HG03442 (cell line): Measurements from ENCODE around the gene RAI14.

Source experiments
- ATAC-seq: cut with Tn5 transposase; IDR thresholded peaks from one replicate; pipeline ENCODE4 v1.9.1; 2021; ENCODE audit warnings: mild to moderate bottlenecking, moderate library complexity; ENCODE audit not compliant: unreplicated experiment

Gene RAI14

DNA sequence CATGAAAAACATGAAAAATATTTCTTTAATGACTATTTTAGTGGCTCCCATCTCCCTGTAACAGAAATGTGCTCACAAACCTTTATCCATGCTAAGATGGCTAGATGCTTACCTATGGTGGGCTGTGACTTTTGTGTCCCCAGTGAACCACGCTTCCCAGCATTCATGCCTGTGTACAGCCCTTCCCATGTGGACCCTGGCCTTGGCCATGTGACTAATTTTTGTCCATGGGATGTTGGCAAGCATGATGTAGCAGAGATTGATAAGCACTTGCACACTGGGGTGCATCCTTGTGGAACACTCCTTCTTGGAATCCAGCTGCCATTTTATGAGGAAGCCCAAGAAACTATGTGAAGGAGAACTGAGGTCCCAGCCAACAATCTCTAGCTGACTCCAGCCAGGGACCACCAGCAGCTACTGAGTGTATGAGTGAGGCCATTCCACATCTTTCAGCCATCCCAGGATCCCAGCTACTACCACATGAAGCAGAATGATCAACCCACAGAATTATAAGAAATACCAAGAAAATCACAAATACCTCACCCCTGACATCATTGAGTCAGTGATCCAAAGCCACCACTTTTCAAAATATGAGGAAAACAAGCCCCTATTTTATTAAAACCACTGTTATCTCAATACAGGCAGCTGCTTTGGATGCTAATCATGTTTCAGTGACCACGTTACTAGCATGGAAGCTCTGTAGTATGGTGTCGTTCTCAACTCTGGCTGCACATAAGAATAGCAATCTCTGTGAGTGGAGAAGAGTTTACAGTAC, 16.1 kb upstream of the RAI14 start:
- no peak for ATAC-seq

DNA sequence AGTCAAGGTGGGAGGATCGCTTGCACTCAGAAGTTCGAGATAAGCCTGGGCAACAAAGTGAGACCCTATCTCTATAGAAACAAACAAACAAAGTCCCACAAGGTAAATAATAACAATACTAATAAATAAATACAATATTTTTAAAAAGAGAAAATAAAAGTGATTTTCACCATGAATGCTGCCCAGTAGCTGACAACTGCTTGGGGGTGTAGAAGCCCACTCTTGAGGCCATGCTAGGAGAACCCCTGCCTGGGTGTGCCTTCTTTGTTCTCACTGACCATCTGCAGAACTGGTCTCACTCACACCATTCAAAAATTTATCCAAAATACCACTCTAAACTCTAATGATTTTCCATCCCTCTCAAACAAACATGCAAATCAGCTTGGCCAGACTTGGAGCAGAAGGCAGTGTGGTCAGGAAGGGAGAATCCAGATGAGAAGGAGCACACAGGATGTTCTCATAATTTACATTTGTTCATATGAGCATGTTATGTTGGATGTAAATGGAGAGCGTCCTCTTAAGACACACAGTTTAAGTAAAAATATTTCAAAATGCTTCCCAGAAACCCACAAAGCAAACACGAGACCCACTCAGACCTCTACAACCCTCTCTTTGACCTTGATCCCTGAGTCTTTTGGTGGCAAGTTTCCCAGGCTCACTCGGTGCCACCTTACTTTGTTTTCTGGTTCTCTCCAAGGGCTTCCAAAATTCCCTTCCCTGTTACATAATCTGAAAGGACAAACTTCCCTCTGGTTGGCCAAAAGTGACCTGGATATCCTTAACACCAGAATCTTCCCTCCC, 7.9 kb upstream of the RAI14 start:
- ATAC-seq: no peak

DNA sequence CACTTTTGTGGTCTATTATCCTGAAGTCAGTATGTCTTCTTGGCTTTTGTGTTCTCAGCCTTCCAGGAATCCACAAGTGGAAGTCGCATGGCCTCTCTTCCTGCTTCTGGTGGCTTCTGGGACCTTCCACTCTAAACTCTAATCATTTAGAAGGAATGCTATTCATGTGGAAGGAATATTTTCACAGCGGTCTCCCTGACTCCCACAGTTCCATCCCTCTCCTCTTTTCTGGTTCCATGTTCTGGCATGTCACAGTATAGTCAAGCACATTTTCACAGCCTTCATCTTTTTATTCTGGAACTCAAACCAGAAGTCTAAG, 7.3 kb upstream of the RAI14 start:
- no peak for ATAC-seq

DNA sequence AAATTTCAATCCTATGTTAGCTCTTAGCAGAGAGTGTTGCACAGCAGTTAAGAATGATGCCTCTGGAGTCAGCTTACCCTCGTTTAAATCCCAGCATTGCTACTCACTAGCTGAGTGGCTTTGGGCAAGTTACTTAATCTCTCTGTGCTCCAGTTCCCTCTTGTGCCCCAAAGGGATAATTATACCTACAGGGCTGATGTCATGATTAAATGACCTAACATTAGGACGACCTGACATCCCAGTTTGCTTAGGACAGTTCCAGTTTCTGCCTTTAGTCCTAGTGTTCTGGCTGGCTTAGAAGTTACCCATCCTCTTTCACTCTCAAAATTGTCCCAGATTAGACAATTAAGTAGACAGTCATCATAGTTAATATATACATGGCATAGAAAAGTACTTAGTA, 4.3 kb upstream of the RAI14 start:
- no peak for ATAC-seq

DNA sequence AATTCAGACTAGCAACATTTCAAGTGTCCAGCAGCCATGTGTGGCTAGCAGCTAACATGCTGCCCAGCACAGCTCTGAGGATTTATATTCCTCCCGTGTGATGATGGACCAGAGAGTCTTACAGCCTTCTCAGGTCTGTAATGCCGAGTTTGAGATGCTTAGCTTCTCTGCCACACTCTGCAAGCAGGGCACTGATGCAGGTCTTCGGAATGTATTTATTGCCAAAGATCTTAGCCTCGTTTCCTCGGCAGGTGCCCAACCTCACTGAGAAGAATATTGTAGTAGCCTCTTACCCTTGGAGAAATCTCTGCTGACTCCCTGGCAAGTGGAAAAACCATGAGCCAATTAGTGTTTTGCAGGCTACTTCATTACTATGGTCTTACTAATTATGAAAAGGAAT, 3.7 kb upstream of the RAI14 start:
- no peak for ATAC-seq

DNA sequence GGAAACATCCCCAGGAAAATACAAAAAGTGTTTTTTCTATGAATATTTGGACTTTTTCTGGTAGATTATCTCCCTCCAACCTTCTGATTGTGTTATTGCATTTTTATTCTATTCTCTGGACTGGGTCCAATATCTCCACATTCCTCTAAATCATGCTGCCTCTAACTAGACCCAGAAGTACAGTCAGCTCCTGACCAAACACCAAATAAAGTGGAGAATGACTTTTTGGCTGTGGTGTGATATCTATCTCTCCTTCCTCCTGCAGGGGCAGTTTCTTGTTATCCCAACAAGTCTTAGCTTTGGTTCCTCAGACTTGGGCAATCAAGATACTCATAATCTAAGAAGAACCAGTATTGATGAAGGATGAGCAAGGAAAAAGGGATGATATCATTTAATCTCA, 3.2 kb upstream of the RAI14 start:
- ATAC-seq: no peak

DNA sequence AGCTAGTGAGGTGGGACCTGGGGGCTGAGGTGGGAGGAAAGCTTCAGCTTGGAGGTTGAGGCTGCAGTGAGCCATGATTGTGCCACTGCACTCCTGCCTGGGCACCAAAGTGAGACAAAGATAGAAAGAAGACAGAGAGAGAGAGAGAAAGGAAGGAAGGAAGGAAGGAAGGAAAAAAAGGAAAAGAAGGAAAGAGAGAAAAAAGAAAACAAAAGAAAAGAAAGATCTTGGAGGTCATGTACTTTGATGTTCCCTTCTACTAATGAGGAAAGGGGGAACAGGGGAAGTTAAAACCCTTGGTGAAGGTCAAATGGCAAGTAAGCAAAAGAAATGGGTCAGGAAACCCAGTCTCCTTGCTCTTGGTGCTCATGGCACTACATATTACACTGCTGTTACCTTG, 2.4 kb upstream of the RAI14 start:
- no peak for ATAC-seq

DNA sequence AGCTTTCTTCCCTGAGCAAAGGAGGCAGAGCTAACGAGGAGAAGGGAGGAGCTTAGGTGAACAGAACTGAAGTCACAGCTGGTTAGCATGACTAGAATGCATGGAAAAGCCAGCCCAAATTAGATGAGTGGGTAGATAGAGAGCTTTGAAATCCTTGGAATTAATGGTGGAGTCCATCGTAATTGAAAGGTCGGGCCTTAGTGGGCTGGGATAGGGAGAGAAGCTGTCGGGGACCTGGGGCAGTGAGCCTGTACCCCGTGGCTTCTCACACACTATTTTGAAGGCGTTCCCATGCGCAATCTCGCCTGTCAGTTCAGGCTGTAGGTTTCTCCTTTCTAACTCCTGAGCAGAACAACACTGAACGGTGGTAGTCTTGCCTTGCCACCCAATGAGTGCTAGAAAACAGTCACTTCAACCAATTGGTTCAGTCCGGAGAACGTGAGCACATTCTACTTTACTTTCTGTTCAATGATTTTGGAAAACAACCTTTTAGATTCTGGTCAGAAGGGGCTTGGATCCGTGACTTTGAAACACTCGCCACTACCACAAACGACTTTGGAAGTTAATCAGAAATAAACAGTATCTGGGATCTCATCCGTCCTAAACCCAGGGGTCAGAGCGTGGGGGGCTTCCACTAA, 655 bp upstream of the RAI14 start:
- peak; percentile 37 for ATAC-seq

DNA sequence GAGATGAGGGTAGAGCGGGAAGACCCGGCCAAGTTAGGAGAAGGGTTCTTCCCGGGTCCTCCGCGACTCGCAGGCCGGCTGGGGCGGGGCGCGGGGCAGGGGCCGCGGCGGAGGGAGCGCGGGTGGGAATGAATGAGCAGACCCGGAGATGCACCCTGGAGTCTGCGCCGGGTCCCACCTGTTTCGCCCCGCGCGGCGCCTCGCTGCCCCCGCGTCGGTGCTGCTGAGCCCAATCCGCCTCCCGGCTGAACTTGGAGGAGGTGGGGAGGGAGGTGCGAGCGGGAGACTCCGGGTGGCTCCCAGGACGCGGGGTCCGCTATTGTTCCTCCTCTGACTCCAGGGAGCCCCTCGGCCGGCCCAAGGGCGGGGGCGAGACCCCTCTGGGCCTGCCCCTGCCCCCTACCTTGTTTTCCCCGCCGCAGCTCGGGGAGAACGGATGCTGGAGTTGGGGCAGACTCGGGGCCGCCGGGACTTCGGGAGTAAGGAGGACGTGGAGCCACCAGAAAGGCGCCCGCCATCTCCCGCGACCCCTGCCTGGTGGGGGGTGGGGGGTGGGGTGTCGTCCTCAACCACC, 659 bp downstream of the RAI14 start:
- no peak for ATAC-seq

DNA sequence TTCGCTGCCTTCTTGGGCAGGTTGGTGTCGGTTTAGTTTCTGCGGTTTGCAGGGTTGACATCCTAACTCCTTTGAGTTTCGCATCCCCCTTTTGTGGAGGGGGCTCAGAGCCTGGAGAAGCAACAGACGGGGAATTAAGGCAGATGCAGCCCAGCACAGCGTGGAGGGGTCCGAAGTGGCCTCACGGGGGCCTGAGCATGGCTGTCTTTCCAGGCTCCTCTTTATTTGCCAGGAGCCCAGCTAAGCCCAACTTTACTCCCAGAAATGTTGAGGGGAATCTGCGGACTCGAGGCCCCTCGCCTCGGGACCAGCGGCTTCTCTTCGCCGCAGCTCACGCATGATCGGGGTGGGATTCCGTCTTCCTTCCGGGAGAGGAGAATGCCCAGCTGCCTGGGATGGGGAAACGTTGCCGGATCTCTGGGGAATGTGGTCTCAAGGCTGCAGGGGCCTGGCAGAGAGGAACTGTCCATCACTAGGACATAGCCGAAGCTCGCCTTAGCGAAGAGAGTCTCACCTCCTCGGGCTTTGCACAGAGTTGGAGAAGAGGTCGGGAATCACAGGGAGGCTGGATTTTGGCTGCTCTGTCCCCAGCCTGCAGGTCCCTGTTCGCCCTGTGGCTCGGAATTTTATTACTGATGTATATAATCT, 1.3 kb downstream of the RAI14 start:
- ATAC-seq: no peak

DNA sequence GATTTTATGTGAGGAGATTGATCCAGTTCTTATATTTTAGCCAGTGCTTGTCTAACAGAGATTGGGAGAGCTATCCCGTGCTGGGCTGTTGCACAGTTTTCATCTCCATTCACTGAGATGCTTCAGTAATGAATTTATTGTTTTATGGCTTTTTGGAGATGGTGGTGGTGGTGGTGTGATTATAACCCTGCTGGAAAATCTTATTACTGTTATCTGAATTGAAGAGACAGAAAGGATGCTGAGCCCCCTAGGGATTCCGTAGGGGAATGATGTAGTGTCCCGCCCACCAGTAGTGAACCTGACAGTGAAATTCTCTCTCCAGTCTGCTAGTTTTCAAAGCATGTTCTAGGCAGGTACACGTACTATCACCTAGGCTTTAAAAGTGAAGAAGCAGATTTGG, 1.9 kb downstream of the RAI14 start:
- no peak for ATAC-seq

DNA sequence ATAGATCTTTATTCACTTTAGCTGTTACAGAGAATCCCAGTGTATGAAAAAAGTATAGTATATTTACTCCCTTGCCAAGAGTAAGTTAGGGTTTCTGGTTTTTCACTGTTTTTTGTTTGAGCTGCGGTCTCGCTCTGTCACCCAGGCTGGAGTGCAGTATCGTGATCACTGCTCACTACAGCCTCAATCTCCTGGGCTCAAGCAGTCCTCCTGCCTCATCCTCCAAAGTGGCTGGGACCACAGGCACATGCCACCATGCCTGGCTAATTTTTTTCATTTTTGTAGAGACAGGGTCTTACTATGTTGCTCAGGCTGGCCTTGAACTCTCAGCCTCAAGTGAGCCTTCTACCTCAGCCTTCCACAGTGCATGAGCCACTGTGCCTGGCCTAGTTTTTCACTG, 3.0 kb downstream of the RAI14 start:
- ATAC-seq: no peak

DNA sequence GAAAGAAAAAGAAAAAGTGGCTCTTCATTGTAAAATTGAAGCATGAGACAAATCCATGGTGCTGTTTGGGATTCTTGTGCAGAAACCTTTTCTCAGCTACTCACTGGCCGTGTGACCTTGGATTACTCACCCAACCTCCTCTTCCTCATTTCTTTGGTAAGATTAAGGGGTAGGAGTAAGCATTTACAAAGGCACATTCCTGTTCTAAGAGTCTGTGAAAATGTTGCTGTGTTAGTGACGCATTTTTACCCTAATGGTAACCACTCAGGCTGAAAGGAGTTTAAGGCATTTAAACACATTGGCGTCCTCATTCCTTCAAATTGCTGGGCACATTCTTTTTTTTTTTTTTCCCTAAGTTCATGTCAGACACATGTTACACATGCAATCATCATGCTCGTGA, 4.3 kb downstream of the RAI14 start:
- ATAC-seq: no peak

DNA sequence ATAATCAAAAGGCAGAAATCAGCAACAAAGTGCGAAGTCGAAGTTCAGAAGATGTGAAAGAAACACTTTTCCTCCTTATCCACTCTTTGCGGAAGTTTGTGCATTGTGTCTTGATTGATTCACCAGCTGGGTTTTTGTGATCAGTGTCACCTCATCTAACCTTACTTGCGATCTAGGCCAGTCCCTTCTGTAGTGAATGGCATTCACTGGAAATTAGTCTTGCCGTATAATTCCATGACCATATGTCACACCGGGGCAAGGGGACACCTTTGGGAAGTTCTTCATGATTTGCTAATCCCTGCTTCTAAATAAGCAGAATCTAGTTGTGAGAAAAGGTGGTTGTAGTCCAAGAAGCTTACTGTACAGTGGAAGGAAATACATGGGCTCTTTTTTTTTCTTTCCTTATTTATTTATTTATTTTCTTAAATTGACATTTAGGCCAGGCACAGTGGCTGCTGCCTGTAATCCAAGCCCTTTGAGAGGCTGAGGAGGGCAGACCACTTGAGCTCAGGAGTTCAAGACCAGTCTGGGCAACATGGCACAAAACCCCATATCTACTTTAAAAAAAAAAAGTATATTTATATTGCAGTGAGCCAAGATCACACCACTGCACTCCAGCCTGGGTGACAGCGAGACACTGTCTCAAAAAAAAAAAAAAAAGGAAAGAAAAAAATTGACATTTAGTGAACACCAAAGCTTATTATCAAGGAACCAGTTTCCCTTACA, 7.8 kb downstream of the RAI14 start:
- ATAC-seq: no peak

DNA sequence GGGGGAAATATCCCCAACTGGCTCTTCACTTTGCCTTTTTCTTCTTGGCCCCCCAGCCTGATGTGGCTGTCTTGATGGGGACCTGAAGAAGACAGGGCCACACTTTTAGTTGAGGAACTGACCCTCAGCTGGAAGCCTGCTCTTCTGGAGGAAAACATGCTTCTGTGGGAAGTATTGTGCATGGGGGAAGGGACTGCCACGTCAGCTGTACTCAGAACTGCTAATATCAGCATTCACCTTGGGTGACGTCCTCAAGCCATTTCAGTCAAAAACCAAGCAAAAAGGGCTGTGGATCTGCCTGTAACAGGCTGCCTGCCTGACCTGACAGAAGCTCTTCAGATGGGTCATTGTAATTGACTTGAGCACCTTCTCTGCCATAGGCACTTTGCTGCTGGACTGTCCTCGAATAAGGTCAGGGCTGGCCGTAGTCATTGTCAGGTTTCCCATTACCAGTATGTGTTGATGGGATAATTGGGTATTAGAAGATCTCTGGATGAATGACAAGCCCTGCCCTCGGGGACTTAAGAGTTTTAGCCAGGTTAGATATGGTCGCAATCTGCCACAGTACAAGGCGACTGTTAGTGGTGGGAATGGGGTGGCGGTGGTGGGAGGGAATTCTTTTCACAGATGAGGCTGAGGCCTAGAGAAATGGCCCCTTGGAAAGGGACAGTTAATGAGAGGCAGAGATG, 10.4 kb downstream of the RAI14 start:
- ATAC-seq: no peak

DNA sequence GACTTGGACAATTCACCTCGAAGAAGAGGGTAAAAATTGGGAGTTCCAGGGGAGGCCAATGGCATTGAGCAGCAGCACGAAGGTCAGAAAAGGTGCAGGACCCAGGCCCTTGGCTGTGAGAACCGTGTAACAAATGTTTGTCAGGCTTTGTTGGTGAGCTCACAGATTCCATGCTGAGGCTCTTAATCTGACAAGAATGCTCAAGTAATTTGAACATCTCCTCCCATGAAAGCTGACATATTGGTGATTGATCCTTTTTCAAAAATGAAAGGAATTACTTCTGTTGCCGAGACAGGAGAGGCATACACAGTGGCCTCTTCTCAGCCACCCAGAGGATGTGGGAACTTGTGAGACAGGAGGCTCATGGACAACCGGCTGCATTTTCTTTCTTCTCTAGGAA, 11.6 kb downstream of the RAI14 start:
- no peak for ATAC-seq

DNA sequence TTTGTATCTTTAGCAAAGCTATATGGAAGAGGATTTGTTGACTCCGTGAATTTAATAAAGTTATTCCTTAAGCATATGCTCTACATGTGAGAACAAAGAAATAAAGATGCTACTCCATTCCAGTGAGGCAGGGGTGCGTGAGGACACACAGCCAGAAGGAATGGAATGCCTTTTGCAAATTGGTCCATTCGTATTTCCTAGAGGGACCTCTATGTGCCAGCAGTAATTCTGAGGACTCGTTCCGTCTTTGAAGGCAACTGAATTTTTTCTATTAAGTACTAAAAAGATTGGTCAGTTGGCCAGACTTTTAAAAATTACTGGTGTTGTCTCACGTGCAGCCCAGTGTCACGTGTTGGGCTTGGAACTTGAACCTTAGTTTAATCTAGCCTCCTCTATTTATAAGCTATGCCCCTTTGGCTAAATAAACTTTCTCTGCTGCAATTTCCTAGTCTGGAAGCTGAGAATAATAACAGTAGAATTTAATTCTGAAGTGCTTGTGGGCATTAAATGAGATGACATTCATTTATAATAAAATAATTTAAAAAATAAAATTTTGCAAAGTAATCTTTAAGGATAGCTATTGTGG, 13.9 kb downstream of the RAI14 start:
- ATAC-seq: no peak

DNA sequence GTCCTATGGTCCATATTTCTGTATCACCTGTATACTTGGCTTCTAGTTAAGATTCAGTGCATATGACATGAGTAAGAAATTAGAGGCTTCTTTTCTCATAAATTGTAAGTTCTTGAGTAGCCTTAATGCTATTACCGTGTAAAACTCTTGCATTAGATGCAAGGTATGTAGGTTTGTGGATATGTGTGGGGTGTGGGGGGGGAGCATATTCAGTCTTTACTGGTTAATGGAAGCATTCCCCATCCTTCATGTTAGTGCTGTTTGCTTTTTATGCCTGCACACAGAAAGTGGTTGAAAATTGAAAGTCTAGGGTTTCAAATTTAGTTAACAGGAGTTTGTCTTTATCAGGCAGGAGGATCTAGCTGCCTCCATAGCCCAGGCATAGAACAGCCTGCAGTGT, 16.1 kb downstream of the RAI14 start:
- ATAC-seq: no peak

DNA sequence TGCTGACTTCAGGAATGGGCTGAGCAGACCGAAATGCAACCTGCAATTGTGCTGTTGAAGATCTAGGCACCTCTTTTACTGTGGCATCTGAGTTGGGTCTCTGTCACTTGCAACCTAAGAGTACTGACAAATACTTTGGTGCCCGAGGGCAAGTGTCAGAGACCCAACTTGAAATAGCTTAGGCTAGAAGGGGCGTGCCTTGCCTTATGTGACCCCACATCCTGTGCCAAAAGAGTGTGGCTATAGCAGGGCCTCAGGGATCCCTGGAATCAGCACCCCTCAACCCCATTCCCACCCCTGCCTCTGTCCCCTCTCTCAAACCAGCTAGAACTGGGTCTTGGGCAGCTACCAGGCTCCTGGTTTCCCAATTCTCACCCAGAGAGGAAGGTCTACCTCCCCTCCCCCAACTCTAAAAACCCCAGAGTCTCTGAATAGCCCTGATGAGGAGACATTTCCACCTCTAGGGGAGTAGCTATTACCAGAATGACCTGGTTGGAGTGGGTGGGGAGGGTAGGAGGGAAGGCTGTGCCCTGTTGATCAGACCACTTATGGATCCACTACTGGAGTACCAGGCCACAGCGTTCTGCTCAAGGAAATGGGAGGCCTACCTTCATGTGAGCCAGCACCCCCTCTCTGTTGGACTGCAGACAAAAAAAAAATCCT, 17.5 kb downstream of the RAI14 start:
- ATAC-seq: no peak
